ENCODE data around the gene UIMC1.

DNA sequence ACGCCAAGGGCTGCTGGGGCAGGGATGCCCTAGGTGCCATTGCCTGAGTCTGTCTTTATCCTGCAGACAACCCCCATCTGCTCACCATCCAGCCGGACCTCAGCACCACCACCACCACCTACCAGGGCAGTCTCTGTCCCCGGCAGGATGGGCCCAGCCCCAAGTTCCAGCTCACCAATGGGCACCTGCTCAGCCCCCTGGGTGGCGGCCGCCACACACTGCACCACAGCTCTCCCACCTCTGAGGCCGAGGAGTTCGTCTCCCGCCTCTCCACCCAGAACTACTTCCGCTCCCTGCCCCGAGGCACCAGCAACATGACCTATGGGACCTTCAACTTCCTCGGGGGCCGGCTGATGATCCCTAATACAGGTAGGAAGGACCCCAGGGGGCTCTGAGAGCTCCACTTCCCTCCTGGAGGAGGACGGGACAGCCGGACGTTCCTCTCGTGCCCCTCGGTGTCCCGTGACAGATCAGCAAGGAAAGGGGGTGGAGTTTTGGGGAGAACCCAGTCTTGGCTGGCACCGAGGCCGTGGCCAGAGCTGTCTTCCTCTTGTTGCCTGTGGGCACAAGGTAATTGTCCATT is 132.3 kb downstream of the UIMC1 start:
- TF ChIP-seq, protein P1, sequence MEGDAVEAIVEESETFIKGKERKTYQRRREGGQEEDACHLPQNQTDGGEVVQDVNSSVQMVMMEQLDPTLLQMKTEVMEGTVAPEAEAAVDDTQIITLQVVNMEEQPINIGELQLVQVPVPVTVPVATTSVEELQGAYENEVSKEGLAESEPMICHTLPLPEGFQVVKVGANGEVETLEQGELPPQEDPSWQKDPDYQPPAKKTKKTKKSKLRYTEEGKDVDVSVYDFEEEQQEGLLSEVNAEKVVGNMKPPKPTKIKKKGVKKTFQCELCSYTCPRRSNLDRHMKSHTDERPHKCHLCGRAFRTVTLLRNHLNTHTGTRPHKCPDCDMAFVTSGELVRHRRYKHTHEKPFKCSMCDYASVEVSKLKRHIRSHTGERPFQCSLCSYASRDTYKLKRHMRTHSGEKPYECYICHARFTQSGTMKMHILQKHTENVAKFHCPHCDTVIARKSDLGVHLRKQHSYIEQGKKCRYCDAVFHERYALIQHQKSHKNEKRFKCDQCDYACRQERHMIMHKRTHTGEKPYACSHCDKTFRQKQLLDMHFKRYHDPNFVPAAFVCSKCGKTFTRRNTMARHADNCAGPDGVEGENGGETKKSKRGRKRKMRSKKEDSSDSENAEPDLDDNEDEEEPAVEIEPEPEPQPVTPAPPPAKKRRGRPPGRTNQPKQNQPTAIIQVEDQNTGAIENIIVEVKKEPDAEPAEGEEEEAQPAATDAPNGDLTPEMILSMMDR (conservative IDR thresholded peaks at IDR 0.05), result no peak
- no peak for TF ChIP-seq ZFX (IDR thresholded peaks at IDR 0.05)
